Lung (tissue), 12 donors: ENCODE data around the gene CFAP119. TPM values are rescaled to one million over a fixed set of nuclear protein-coding genes. Genes with fewer than 3 reads are reported as not detected.

Source experiments
- ATAC-seq: fragments of 200-7000 bp; cut with Tn5 transposase; one replicate; pipeline ENCODE4 v1.9.1; 2020; ENCODE audit warnings: moderate number of reproducible peaks; ENCODE audit not compliant: insufficient read depth, low FRiP score
- DNase-seq, 3 donors: peaks; one replicate each; pipeline ENCODE4 v3.0.0-alpha.2; 2013 to 2017
- H3K27ac ChIP-seq, 2 donors: one replicate each; pipeline ENCODE4 v1.5.1; 2013; ENCODE audit warnings: mild to moderate bottlenecking in 2 of 2, moderate library complexity in 2 of 2, control low read depth in 1 of 2, inconsistent platforms in 1 of 2, low read depth in 1 of 2, low read length in 1 of 2
- H3K27me3 ChIP-seq, 3 donors: one replicate each; pipeline ENCODE4 v1.5.1; 2013; ENCODE audit warnings: low read length in 2 of 3; ENCODE audit not compliant: control insufficient read depth in 3 of 3, insufficient read depth in 3 of 3
- H3K36me3 ChIP-seq, 4 donors: one replicate each; pipeline ENCODE4 v1.5.1; 2013; ENCODE audit warnings: low read length in 4 of 4, mild to moderate bottlenecking in 1 of 4, moderate library complexity in 1 of 4; ENCODE audit not compliant: control insufficient read depth in 4 of 4, insufficient read depth in 4 of 4
- H3K4me1 ChIP-seq, 5 donors: one replicate each; pipeline ENCODE4 v1.5.1; 2013; ENCODE audit warnings: low read length in 5 of 5, mild to moderate bottlenecking in 2 of 5, moderate library complexity in 1 of 5; ENCODE audit not compliant: control insufficient read depth in 5 of 5, insufficient read depth in 5 of 5
- H3K4me3 ChIP-seq: one replicate; pipeline ENCODE4 v1.5.1; 2013; ENCODE audit warnings: mild to moderate bottlenecking, control low read depth, moderate library complexity
- H3K9ac ChIP-seq, 2 donors: one replicate each; pipeline ENCODE4 v1.5.1; 2013; ENCODE audit warnings: low read length in 2 of 2, control low read depth in 1 of 2; ENCODE audit not compliant: insufficient read depth in 1 of 2
- H3K9me3 ChIP-seq, 4 donors: one replicate each; pipeline ENCODE4 v1.5.1; 2013; ENCODE audit warnings: low read length in 3 of 4, mild to moderate bottlenecking in 1 of 4, moderate library complexity in 1 of 4; ENCODE audit not compliant: control insufficient read depth in 4 of 4, insufficient read depth in 3 of 4
- CTCF ChIP-seq: IDR thresholded peaks from 2 replicates; pipeline ENCODE4 v1.5.1; 2012; ENCODE audit warnings: mild to moderate bottlenecking; ENCODE audit errors: control extremely low read depth, extremely low read depth
- WGBS, 2 donors: extraction: QIAGEN DNeasy Blood & Tissue Kit; methylation state at CpG; one replicate each; pipeline ENCODE4 v1.1.7; 2013; 5-methylcytosine and 5-hydroxymethylcytosine counted together
- polyA plus RNA-seq, 2 donors: library from polyadenylated mRNA; stranded (reverse); fragments of 200-250 nt; gene quantifications; one replicate each; pipeline ENCODE4 v1.2.1, GENCODE V29; 2013
- total RNA-seq, 2 donors: library from RNA; depleted of rRNA in 1 of 2; stranded (reverse); fragments of >200 nt in 1 of 2; gene quantifications; one replicate each; pipeline ENCODE4 v1.2.1, GENCODE V29; 2014 to 2021
- donor health status: control.
- donor health status: control.
- donor health status: Bipolar disorder and iron deficiency.
- donor health status: healthy.
- donor health status: DM: yes; HTN: yes; CAD: no.

CFAP119 gene
- total and polyA plus RNA-seq, 4 donors = 7.3 to 29.5 (median 16.7) TPM

- no peak for DNase-seq
- no peak for TF ChIP-seq CTCF
- WGBS, 2 donors = 83 to 85% methylated on average over 9 of the region's 9 CpGs
- Histone ChIP-seq H3K4me3 (no peak overlapping the region), H3K27me3 (no peaks in the 10 kb centered on the region), H3K9ac (no peak overlapping the region), H3K27ac (no peak overlapping the region), H3K4me1 (no peaks in the 10 kb centered on the region), H3K36me3 (peaks cover 50 to 77% (median 65%) of the 10 kb centered on the region in 4 donors), H3K9me3 (no peaks in the 10 kb centered on the region)
- no peak for ATAC-seq
Observed at GRCh38 chr16:30720694-30721093, 41.2 kb downstream of the CFAP119 start.

- no peaks in the 10 kb centered on the region for H3K27me3 ChIP-seq
- H3K27ac ChIP-seq = no peak overlapping the region
- DNase-seq (no peak), ATAC-seq (no peak)
- TF ChIP-seq CTCF = no peak
- H3K9me3 ChIP-seq = no peaks in the 10 kb centered on the region
- peaks cover 50 to 76% (median 65%) of the 10 kb centered on the region in 4 donors for H3K36me3 ChIP-seq
- 91 to 94% methylated on average over 11 of the region's 11 CpGs for WGBS, 2 donors
- no peak overlapping the region for H3K4me3 ChIP-seq
- no peak overlapping the region for H3K9ac ChIP-seq
- H3K4me1 ChIP-seq = no peaks in the 10 kb centered on the region
Observed at GRCh38 chr16:30720086-30720485, 41.8 kb downstream of the CFAP119 start.

- 84 to 85% methylated on average over 17 of the region's 17 CpGs for WGBS, 2 donors
- Histone ChIP-seq H3K4me1 (no peaks in the 10 kb centered on the region), H3K9ac (no peak overlapping the region), H3K36me3 (peaks cover 37 to 68% (median 61%) of the 10 kb centered on the region in 4 donors), H3K4me3 (no peak overlapping the region), H3K27ac (peak overlapping the region in 1 of 2 donors; percentile 75), H3K9me3 (no peaks in the 10 kb centered on the region), H3K27me3 (no peaks in the 10 kb centered on the region)
- DNase-seq = no peak
- TF ChIP-seq CTCF = no peak
- ATAC-seq = no peak
Observed at GRCh38 chr16:30715750-30716445, 46.0 kb downstream of the CFAP119 start.

- DNase-seq = no peak
- TF ChIP-seq CTCF = no peak
- Histone ChIP-seq H3K4me1 (no peaks in the 10 kb centered on the region), H3K36me3 (peaks cover 51 to 79% (median 77%) of the 10 kb centered on the region in 4 donors), H3K4me3 (no peak overlapping the region), H3K9ac (no peak overlapping the region), H3K27ac (no peak overlapping the region), H3K9me3 (no peaks in the 10 kb centered on the region), H3K27me3 (no peaks in the 10 kb centered on the region)
- no peak for ATAC-seq
- 93 to 100% methylated on average over 1 of the region's 1 CpG for WGBS, 2 donors
Observed at GRCh38 chr16:30711712-30712111, 50.1 kb downstream of the CFAP119 start.
